Cardiac muscle cell (in vitro differentiated cells and primary cell): ENCODE data around the gene RNF220. TPM values are rescaled to one million over a fixed set of nuclear protein-coding genes. Genes with fewer than 3 reads are reported as not detected.
A peak's percentile ranks its signal among the peaks of the same experiment; 100 is the strongest.

Source experiments
- DNase-seq, 2 donors: peaks; one replicate each; pipeline versions ENCODE4 v3.0.0 to v3.0.0-alpha.2; 2010 to 2017; ENCODE audit warnings: low read depth in 1 of 2, low spot score in 1 of 2
- H3K27ac ChIP-seq: fragments of 200-600 bp; sonication (generic); 2 replicates; pipeline ENCODE4 v1.5.1; 2016
- H3K27me3 ChIP-seq: fragments of 200-600 bp; sonication (generic); 2 replicates; pipeline ENCODE4 v1.6.0; 2016; ENCODE audit warnings: control low read depth
- H3K36me3 ChIP-seq: fragments of 200-600 bp; sonication (generic); 2 replicates; pipeline ENCODE4 v1.5.1; 2016; ENCODE audit warnings: control low read depth
- H3K4me1 ChIP-seq: fragments of 200-600 bp; sonication (generic); 2 replicates; pipeline ENCODE4 v1.8.1; 2017; ENCODE audit warnings: low read depth, mild to moderate bottlenecking, mixed run types
- H3K4me3 ChIP-seq: fragments of 200-600 bp; sonication (generic); 2 replicates; pipeline ENCODE4 v1.5.1; 2016; ENCODE audit warnings: mild to moderate bottlenecking
- H3K9me3 ChIP-seq: fragments of 200-600 bp; sonication (generic); 2 replicates; pipeline ENCODE4 v1.5.1; 2017; ENCODE audit warnings: low read depth, mild to moderate bottlenecking, control low read depth
- polyA plus RNA-seq: library from polyadenylated mRNA; unstranded; fragments of >200 nt; fragmentation: Nextera tagmentation; extraction: Ambion mirVana; gene quantifications from 2 replicates; pipeline ENCODE4 v1.2.1, GENCODE V29; 2016
- total RNA-seq: library from RNA; depleted of rRNA; stranded (reverse); fragments of >200 nt; gene quantifications from 2 replicates; pipeline ENCODE4 v1.2.3, GENCODE V29; 2016
- TF ChIP-seq, protein P1 (sequence below): IDR thresholded peaks from 2 replicates; pipeline ENCODE4 v1.5.1; 2012; ENCODE audit warnings: low read depth, mild to moderate bottlenecking, low read length

RNF220 gene
- total and polyA plus RNA-seq, 2 experiments from 2014 or later, result 57.6 to 142 TPM

DNA sequence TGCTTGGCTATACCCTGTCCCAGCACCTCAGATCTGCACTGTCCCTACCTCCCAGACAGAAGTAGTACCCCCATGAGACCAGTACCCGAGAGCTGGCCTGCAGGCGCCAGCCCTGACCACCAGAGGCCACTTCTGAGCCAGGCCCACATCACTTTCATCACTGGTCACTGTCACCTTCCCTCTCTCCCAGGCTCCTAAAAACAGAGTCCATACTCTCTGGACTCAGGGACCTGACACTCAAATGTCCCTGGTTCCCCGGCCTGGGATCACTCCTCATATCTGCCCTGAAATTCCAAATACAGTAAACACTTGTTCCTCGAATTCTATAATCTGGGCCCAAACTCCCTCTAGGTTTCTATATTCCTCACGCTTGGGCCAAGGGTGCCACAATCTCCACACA is 250.6 kb downstream of the RNF220 start:
- peaks cover 2% of the 10 kb centered on the region for H3K36me3 ChIP-seq
- peaks cover 5% of the 10 kb centered on the region for H3K4me1 ChIP-seq
- peak; percentile 17 to 39 for DNase-seq
- H3K9me3 ChIP-seq, result no peaks in the 10 kb centered on the region
- no peak overlapping the region for H3K27ac ChIP-seq
- H3K4me3 ChIP-seq, result no peak overlapping the region
- H3K27me3 ChIP-seq, result no peaks in the 10 kb centered on the region
- TF ChIP-seq, protein P1, sequence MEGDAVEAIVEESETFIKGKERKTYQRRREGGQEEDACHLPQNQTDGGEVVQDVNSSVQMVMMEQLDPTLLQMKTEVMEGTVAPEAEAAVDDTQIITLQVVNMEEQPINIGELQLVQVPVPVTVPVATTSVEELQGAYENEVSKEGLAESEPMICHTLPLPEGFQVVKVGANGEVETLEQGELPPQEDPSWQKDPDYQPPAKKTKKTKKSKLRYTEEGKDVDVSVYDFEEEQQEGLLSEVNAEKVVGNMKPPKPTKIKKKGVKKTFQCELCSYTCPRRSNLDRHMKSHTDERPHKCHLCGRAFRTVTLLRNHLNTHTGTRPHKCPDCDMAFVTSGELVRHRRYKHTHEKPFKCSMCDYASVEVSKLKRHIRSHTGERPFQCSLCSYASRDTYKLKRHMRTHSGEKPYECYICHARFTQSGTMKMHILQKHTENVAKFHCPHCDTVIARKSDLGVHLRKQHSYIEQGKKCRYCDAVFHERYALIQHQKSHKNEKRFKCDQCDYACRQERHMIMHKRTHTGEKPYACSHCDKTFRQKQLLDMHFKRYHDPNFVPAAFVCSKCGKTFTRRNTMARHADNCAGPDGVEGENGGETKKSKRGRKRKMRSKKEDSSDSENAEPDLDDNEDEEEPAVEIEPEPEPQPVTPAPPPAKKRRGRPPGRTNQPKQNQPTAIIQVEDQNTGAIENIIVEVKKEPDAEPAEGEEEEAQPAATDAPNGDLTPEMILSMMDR, result peak; percentile 83

DNA sequence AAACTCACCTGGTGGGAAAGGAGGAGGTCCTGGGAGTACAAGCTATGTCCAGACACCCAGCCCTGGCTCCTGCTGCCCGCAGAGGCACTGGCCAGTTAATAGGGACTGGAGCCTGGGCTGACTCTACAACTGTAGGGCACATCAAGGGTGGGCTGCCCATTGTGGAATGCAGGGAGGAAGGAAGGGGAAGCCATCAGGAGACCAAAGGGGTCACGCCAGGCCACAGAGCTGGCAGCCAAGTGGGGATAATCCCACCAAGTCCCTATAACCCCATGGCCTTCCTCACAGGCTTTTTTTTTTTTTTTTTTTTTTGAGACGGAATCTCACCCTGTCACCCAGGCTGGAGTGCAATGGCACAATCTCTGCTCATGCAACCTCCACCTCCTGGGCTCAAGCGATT is 254.5 kb downstream of the RNF220 start:
- no peak for DNase-seq
- H3K27ac ChIP-seq, result no peak overlapping the region
- H3K27me3 ChIP-seq, result no peaks in the 10 kb centered on the region
- H3K4me3 ChIP-seq, result no peak overlapping the region
- H3K9me3 ChIP-seq, result no peaks in the 10 kb centered on the region
- H3K4me1 ChIP-seq, result peaks cover 5% of the 10 kb centered on the region
- H3K36me3 ChIP-seq, result no peaks in the 10 kb centered on the region
- TF ChIP-seq, protein P1, result no peak

DNA sequence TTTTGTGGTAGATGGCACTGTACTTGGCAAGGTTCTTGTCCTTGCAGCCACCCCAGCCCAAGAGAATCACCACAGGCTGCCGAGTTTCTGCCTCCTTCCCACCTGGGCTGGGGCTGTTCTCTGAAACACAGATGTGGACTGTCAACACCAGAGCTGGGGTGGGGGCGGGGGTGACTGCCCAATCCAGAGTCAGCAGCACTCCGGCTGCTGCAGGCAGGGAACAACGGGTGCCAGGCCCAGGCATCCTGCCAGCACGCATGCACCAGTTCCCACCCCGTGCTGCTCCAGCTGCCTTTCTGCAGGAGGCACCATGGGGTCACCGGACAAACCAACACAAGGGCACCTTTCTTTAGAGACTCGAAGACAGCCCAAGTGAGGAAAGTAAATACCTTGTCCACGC is 255.1 kb downstream of the RNF220 start:
- Histone ChIP-seq H3K9me3 (no peaks in the 10 kb centered on the region), H3K36me3 (no peaks in the 10 kb centered on the region), H3K27me3 (no peaks in the 10 kb centered on the region), H3K4me3 (no peak overlapping the region), H3K4me1 (peaks cover 5% of the 10 kb centered on the region), H3K27ac (no peak overlapping the region)
- TF ChIP-seq, protein P1, result no peak
- DNase-seq, result peak in 1 of 2 donors; percentile 50

DNA sequence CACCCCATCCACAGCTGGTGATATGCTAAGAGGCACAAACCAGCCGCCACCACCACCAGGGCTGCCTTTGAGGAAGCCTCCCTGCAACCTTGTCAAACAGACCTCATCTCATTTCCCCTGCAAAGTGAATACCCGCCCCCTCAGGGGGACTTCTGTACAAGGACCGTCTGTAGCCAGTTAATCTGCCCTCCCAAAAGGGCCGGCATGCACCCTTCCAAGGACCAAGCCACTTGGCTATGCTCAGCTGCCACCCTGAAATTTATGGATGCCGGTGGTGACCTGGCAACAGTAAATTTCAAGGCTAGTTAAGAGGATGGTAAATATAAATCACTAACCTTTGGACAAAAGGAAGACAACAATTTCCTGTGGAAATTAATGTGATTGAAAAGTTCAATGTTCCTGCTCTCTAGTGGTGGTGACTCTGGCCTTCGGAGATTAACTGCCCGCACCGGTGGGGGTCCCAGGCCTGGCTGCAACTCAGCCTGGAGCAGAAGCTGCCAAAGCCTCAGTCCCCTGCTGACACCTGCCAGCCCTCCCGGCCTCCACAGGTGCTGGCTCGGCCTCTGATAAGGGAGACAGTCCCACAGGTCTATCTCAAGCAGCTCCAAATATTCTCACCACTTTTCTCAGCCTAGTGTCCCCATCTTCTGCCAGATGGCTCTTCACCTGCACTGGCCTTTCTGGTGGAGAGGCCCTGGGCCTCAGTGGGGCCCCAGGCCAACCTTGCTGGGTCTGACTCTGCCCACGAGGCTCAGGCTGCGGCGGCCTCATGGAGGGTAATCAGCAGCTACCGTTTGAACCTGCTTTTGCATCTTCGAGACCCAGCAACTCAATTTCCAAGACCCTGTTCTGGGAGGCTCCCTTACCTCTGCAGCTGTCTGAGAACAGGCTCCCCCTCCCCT is 257.0 kb downstream of the RNF220 start:
- H3K4me3 ChIP-seq, result no peak overlapping the region
- peaks cover 5% of the 10 kb centered on the region for H3K4me1 ChIP-seq
- no peaks in the 10 kb centered on the region for H3K36me3 ChIP-seq
- H3K9me3 ChIP-seq, result no peaks in the 10 kb centered on the region
- H3K27ac ChIP-seq, result no peak overlapping the region
- no peaks in the 10 kb centered on the region for H3K27me3 ChIP-seq
- TF ChIP-seq, protein P1, result no peak
- no peak for DNase-seq

DNA sequence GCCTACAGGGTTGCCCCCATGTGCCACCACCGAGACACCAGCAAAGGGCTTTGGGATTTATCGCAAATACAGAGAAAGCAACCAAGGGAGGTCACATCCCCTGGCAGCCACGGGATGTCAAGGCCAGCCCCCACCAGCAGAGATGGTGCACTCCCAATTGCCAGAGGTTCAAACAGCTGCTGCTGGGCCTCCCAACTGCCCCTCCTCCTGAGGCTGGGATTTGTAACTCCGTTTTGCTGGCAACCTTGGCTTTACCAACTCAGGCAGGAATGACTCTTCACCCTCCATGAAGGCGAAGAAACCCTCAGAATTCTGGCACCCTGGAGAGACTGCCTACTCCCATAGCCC is 257.6 kb downstream of the RNF220 start:
- Histone ChIP-seq H3K27me3 (no peaks in the 10 kb centered on the region), H3K9me3 (no peaks in the 10 kb centered on the region), H3K27ac (no peak overlapping the region), H3K36me3 (no peaks in the 10 kb centered on the region), H3K4me3 (no peak overlapping the region), H3K4me1 (peaks cover 5% of the 10 kb centered on the region)
- TF ChIP-seq, protein P1, result no peak
- no peak for DNase-seq
